ENCODE measurements around the gene GRIK1.

Gene GRIK1

DNA sequence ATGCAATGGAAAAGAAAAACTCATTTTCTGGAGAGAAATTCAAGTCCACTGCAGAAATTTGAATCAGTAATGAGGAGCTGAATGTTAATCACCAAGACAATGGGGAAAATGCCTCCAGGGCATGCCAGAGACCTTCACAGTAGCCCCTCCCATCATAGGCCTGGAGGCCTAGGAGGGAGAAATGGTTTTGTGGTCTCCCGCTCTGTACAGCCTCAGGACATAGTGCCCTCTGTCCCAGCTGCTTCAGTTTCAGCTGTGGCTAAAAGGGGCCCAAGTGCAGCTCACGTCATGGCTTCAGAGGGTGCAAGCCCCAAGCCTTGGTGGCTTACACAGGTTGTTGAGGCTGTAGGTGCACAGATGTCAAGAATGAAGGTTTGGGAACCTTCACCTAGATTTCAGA is 223.0 kb downstream of the GRIK1 start:
- TF ChIP-seq, protein P1, sequence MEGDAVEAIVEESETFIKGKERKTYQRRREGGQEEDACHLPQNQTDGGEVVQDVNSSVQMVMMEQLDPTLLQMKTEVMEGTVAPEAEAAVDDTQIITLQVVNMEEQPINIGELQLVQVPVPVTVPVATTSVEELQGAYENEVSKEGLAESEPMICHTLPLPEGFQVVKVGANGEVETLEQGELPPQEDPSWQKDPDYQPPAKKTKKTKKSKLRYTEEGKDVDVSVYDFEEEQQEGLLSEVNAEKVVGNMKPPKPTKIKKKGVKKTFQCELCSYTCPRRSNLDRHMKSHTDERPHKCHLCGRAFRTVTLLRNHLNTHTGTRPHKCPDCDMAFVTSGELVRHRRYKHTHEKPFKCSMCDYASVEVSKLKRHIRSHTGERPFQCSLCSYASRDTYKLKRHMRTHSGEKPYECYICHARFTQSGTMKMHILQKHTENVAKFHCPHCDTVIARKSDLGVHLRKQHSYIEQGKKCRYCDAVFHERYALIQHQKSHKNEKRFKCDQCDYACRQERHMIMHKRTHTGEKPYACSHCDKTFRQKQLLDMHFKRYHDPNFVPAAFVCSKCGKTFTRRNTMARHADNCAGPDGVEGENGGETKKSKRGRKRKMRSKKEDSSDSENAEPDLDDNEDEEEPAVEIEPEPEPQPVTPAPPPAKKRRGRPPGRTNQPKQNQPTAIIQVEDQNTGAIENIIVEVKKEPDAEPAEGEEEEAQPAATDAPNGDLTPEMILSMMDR (IDR thresholded peaks at IDR 0.05) = no peak

DNA sequence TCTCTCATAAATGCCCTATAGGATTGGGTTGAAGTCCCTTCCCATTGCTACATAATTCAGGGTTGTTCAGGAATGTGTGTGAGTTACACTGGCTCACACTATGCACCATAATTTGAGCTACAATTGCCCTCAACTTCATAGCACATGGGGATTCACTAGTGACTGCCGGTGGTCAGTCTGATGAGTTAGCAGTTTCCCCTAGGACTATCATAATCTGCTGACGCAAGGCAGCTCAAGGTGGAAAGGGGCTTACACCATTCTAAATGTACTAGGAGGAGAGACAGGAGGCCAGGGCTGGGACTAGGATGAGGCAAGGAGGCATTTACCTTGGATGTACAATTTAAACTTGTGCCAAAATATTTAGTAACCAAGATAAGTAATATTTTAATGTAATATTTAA is 224.7 kb downstream of the GRIK1 start:
- TF ChIP-seq, protein P1 (IDR thresholded peaks at IDR 0.05) = no peak

DNA sequence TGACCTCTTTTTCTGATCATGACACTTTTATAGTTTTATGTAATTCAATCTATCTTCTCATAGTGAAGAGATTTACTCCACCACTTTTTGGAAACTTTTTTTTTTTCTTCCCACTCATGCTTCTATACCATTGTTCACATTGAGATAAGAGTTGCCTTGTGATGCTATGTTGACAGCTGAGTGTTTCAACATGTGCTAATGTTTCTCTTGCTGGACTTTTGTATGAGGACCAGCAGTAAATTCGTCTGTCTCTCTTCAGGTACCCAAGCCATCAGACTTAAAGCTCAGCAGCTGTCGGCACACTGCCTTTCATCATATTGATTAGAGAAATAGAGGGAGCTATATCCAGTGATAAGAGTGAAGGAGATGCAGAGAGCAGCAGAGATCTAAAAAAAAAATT is 227.0 kb downstream of the GRIK1 start:
- TF ChIP-seq, protein P1 (IDR thresholded peaks at IDR 0.05) = no peak

DNA sequence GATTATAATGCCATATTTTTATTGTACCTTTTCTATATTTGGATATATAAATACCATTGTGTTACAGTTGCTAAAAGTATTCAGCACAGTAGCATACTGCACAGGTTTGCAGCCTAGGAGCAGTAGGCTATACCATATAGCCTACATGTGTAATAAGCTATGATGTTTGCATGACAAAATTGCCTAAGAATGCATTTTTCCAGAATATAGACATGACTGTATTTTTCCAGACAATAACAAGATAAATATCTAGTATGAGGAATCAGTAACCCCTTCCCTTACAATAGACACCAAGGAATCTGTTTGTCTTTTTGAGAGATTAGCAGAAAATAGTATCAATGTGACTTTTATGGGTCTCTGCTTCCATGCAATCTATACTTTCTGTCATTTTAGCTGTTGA is 228.6 kb downstream of the GRIK1 start:
- TF ChIP-seq, protein P1 (IDR thresholded peaks at IDR 0.05) = no peak

DNA sequence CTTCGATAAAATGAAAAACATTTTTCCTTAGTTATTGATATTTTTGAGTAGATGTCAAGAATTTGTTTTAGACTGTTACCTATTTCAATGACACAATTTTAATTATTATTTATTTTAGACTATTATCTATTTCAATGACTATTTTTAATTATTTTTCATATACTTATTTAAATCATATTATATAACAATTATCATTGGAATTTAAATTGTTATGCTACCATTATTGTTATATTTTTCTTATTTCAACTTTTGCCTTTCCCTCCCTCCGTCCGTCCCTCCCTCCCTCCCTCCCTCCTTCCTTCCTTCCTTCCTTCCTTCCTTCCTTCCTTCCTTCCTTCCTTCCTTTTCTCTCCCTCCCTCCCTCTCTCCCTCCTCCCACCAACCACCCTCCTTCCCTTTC is 229.3 kb downstream of the GRIK1 start:
- TF ChIP-seq, protein P1 (IDR thresholded peaks at IDR 0.05) = no peak

DNA sequence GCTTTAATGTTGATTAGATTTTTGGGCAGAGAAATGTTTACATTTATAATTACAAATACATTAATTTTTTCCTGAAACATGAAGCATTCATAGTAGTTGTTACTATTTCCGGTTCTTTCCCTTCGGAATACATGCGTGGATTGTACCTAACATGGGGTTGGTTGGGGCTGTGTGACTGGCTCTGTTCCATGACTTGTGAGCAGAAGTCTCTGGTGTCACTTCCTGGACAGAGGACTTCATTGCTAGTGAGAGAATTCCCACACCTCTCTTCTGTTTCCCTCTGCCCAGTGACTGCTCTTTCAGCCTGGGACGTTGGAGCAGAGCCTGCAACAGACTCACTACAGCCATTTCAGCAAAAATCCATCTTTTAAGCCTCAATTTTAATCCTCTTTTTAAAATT is 231.4 kb downstream of the GRIK1 start:
- TF ChIP-seq, protein P1 (IDR thresholded peaks at IDR 0.05) = no peak

DNA sequence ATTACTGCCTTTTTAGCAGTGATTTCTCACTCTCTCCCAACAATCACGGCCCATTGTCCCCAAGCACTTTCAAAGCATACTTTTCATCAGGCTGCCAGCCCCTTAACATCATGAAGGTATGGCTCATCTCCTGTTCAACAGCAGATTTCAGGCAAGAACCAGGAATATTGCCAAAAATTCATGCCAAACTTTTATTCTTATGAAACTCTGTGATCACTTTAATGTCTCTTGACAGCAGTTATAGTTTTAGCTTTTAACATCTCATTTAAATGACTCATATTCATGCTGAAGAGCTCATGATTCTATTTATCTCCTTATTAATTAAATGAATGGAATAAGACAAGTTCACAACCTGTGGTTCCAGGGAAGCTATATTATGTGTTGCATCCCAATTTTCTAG is 235.1 kb downstream of the GRIK1 start:
- TF ChIP-seq, protein P1 (IDR thresholded peaks at IDR 0.05) = no peak

DNA sequence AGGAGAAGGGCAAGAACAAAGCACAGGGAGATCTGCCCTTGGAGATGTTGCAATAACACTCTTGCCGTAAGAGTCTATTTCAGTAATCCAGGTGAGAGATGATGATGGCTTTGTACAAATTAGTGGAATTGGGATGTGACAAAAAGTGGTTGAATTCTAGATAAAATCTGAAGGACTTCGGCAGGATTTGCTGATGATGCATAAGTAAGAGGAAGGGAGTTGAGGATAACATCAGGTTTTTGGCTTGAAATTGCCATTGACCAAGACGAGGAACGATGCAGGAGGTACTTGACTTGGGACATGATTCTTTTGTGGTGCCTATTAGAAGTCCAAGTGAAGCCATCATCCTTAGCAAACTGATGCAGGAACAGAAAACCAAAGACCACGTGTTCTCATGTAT is 238.1 kb downstream of the GRIK1 start:
- TF ChIP-seq, protein P1 (IDR thresholded peaks at IDR 0.05) = no peak

All from LNCAP (cell line).